GM20431 (cell line): ENCODE data around the gene CDH4.
"Not testable (repeated sequence)": the region's sequence is repeated elsewhere in the genome, so short reads cannot be mapped to it uniquely, and the experiment has no call there.

Experiments
- in situ Hi-C: fragments of 300-500 bp; cut with MseI, MboI; formaldehyde crosslinking; loops from one replicate; pipeline ENCODE4 v1.15.0; 2020; ENCODE audit warnings: low sequenced_read_pairs; ENCODE audit not compliant: unreplicated experiment

CDH4 gene

DNA sequence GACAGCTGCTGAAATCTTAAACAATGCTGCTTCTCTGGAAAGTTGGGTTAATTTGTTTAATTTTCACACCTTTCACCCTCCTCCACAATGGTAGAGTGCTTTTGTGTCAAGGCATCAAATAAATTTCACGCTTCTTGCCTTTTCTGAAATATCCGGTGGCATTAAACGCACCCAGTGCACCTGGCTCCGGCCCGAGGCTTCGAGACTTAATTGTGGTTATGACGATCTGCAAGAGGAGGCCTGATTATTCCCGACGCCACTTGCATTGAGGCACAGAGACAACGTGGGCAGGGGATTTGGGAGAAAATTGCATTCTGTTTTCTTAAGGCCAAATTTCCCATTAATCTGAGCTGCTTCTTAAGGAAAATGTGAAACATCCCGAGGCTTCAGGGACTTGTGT, 152.2 kb downstream of the CDH4 start:
- in situ Hi-C loops: no loop called here

GRCh38 chr20:61405007-61405406, 152.9 kb downstream of the CDH4 start:
- in situ Hi-C loops: no loop called here

DNA sequence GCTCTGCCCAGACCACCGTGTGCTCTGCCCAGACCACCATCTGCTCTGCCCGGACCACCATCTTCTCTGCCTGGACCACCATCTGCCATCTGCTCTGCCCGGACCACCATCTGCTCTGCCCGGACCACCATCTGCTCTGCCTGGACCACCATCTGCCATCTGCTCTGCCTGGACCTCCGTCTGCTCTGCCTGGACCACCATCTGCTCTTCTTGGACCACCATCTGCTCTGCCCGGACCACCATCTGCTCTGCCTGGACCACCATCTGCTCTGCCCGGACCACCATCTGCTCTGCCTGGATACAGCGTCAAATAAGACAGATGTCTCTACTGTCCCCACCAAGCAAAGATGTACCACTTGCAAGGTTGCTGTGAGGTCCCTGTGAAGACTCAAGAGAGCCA, 154.7 kb downstream of the CDH4 start:
- in situ Hi-C loops: not testable (repeated sequence)

GRCh38 chr20:61407561-61407960, 155.5 kb downstream of the CDH4 start:
- in situ Hi-C loops: no loop called here

DNA sequence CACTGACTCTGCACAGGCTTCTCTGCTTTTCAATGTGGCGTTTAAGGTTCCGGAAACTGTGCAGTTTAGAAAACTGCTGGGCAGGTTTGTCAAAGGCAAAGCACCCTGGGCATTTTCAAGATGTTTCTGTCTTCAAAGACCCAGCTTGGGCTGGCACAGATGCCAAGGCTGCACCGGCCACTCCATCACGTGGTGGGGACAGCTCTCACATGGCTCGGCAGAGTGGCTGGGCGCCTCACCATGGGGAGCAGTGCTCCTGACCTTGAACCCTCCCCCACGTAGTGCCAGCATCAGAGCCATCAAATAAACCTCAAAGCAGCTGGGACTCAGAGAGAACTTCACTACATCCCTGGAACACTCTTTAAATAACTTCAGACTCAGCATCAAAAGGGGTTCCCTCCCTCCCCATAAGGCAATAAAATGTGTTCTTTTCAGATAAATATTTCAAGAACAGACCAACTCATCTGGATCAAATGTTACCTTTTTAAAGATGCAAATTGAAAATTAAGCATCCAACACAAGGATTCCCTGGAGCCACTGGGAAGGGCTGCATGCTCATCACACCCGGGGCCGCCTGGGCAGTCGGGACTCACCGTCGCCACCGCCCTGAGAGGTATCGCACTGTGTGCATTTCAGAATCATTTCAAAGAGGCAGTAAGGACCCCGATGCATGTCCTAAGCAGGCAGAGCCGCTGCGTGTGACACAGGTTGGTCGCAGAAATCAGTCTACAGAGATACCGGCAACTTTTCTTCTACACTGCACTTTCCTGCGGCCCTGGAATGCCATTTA, 157.1 kb downstream of the CDH4 start:
- in situ Hi-C loops: no loop called here

DNA sequence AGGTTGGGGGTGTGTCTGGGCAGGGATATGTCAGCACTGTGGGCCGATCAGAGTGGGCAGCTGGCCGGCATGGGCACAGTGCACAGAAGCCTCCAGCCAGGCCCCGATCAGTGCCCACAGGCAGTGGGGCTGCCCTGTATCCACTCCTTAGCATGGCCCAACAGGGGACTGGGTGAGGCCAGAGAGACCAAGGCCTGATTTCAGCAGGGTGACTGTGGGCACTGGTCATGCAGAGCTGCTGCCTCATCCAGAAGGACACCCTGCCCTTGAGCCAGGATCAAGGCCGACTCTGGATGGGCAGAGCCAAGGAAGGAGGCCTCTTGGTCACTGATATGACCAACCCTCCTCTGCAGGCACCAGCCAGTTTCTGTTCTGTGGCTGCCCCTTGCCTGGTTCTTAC, 159.7 kb downstream of the CDH4 start:
- in situ Hi-C loops: no loop called here

DNA sequence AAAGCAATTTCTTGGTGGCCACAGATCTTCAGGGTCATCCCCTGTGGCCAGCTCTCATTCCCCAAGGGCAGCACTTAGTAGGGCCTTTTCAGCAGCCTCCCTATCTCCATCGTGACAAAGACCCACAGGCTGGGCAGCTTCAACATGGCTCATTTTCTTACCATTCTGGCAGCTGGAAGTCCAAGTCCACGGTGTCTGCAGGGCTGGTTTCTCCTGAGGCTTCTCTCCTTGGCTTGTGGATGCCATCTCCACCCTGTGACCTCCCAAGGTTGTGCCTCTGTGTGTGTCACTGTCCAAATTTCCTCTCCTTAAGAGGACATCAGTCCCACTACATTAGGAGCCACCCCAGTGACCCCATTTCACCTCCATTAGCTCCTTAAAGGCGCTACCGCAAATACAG, 161.7 kb downstream of the CDH4 start:
- in situ Hi-C loops: no loop called here

GRCh38 chr20:61414455-61414991, 162.5 kb downstream of the CDH4 start:
- in situ Hi-C loops: no loop called here

DNA sequence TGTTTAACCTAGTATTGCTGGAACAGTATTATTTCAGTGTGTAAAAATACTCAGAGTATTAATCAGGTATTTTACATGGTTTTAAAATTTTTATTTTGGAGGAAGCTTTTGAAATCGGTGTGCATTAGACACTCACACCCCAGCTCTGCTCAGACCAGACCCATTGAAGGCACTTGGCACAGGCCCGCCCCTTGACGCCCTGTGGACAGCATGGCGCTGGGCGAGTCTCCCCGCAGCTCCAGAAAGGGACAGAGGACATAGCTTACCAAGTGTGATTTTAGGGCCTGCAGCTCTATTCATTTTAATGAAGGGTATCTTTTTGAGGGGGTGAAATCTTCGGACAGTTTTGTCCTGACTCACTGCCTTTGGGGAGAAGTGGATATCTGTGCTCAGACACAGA, 164.5 kb downstream of the CDH4 start:
- in situ Hi-C loops: no loop called here

DNA sequence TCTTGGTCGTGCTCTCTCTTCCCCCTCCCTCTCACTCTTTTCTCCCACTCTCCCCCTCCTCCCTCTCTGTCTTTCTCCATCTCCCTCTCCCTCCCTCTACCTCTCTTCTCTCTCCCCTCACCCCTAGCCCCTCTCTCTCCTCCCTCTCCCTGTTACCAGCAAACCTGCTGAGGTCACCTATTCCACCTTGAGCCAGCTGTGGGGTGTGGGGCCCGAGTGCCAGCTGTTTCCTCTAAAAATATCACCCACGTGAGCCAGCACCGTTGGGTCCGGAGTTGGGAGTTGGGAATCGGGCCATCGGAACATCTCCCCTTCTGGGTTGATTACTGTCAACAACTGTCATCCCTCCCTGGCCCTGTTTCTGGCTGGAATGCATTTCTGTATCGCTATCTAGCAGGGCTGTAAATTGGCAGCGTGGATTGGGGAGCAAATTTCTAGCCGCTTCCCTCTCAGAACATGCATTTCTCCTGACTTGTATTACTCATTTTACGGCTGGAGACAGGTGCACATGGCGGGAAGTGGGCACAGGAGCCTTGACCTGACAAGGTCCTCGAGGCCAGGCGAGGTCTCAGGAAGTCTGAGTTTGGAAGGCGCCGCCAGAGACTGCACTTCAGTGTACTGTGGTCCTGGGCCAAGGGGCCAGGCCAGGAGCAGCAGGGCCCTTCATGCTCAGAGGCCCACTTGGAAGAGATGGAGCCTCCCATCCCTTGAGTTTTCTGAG, 165.3 kb downstream of the CDH4 start:
- in situ Hi-C loops: no loop called here

GRCh38 chr20:61419010-61419409, 166.9 kb downstream of the CDH4 start:
- in situ Hi-C loops: no loop called here

GRCh38 chr20:61419501-61419900, 167.4 kb downstream of the CDH4 start:
- in situ Hi-C loops: no loop called here

- in situ Hi-C loops: no loop called here
These were observed 168.0 kb downstream of the CDH4 start for GRCh38 chr20:61420056-61420455.

DNA sequence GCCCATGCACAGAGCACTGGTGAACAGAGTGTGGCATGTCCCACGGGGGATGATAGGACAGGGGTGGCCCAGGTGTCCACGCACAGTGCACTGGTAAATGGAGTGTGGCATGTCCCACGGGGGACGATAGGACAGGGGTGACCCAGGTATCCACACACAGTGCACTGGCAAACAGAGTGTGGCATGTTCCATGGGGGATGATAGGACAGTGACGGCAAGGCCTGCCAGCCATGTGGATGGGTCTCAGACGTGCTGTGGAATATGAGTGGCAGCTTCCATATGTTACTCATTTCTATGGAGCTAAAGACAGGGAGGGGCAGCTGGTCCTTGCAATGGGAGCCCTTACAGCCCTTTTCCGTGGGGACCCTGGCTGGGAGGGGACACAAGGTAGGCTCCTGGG, 168.7 kb downstream of the CDH4 start:
- in situ Hi-C loops: no loop called here

DNA sequence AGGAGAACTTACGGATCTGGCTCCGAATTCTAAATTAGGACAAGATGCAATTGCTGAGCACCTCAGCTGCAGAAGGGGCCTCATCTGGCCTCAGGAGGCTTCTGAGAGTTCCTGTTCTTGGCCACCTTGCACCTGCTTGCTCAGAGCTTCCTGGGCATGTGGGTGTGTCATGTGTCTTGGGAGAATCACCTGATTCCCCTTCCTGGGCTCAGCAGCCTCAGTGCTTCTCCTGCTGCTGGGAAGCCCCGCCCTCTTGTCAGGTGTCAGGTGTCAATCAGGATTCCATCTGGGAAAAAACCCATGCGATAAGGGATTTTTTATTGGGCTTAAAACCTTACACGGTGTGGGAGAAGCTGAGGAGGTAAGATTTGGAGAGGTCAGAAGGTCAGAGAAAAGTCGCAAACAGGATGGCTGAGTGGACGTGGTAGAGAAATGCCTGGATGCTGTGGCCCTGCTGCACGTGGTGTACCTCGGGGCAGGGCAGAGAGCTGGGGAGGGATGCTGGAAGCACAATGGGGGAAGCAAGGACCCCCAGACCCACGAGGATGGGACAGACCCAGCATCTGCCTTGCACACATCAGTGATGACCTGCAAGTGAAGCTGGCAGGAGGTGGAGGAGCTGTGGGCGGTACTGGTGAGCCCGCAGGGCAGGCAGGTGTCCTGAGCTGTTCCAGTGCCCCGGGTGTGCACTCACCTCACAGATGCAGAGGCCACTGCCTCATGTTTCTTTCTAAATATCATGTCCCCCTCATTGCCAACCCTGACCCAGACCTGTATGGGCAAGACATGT, 170.8 kb downstream of the CDH4 start:
- in situ Hi-C loops: no loop called here

DNA sequence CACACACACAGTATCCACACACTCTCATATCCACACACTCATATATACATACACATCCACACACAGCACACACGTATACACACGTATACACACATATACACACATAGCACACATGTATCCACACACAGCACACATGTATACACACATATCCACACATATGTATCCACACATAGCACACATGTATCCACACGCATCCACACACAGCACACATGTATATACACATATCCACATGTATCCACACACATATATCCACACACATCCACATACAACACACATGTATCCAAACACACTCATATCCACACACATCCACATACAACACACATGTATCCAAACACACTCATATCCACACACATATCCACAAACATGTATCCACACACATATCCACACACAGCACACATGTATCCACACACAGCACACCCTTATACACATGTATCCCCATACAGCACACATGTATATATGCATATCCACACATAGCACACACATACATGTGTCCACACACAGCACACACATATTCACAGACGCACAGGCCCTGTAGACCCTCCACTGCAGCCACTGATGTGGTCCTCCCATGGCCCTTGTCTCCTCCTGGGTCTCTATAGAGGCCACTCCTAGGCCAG, 172.1 kb downstream of the CDH4 start:
- in situ Hi-C loops: no loop called here

DNA sequence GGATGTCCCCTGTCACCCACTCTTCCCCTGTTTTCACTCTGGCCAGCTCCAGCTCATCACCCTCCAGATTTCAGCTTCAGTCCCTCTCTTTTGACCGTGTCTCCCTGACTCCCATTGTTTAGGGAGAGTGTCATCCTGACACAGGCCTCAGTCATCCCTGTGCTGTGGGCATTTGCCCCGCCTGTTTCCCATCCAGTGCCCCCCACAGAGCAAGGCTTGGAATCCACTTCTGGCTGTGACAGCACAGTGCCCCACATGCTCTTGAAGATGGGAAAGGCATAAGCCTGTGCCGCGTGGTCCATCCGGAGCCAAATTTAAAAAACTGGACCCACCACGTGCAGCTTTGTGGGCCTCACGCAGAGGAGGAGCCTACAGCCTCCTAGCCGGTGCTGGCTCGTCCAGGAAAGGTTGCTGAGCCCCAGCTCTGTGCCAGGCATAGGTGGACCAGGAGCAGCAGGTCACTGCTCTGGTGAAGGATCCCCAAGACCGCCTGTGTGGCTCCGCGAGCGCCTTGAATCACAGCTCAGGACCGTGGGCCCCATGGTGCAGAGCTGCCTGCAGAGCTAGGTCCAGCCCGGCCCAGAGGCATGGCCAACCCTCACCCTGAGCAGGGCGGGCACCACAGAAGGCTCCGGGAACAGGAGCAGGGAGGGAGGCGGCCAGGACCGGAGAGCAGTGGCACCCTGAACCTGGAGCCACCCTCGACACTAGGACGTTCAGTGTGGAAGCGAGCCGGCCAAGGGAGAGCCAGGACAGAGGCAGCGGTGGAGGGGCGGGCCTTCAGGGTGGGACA, 172.8 kb downstream of the CDH4 start:
- in situ Hi-C loops: no loop called here

DNA sequence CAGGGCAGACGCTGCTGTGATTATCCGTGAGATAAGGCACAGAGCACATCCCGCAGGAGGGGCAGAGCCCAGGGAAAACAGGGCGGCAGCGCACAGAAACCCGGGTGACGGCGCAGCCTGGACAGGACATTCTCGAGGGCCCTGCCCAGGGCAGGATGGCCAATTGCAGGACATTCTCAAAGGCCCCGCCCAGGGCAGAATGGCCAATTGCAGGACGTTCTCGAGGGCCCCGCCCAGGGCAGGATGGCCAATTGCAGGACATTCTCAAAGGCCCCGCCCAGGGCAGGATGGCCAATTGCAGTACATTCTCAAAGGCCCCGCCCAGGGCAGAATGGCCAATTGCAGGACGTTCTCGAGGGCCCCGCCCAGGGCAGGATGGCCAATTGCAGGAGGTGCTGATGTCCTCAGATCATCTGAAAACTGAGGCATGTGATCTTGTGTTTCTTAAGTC, 173.5 kb downstream of the CDH4 start:
- in situ Hi-C loops: not testable (repeated sequence)

GRCh38 chr20:61426352-61426751, 174.3 kb downstream of the CDH4 start:
- in situ Hi-C loops: no loop called here
